ENCODE measurements around the gene ADAMTS8. TPM values are rescaled to one million over a fixed set of nuclear protein-coding genes. Genes with fewer than 3 reads are reported as not detected.

Gene ADAMTS8
- total RNA-seq, 2 experiments from 2014 or later, result not detected

DNA sequence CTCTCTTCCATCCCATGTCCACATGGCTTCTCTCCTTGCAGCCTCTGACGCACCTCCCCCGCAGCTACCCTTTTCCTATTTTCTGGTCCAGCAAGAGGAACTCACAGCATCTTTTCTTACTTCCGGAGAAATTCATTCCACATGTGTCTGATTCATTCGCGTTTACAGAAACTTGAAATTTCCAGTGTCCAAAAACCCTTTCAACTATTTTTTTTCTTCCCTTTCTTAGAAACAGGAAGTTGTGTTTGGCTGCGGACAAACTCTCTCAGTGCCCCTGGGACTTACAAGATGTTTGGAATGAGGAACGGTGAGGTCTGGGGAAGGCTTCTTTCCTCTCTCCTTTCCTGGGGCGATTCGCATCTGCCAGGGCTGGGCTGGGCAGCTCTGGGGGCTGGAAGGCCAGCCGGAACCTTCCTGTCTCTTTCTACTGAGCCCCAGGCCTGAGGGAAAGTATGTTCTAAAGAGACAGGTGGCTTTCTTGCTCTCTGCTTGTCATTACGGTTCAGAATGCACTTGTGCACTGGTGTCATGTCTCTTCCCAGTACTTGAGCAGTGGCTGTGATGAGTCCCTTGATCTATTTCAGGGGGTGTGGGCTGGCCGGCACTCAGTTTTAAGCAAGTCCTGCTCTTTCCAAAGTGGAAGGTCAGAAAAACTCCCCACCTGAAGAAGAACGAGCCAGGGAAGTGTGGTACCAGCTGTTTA, 27.5 kb downstream of the ADAMTS8 start:
- no peaks in the 10 kb centered on the region for H3K9me3 Mint-ChIP-seq
- ATAC-seq (no peak), DNase-seq (no peak)
- TF ChIP-seq, protein P1, sequence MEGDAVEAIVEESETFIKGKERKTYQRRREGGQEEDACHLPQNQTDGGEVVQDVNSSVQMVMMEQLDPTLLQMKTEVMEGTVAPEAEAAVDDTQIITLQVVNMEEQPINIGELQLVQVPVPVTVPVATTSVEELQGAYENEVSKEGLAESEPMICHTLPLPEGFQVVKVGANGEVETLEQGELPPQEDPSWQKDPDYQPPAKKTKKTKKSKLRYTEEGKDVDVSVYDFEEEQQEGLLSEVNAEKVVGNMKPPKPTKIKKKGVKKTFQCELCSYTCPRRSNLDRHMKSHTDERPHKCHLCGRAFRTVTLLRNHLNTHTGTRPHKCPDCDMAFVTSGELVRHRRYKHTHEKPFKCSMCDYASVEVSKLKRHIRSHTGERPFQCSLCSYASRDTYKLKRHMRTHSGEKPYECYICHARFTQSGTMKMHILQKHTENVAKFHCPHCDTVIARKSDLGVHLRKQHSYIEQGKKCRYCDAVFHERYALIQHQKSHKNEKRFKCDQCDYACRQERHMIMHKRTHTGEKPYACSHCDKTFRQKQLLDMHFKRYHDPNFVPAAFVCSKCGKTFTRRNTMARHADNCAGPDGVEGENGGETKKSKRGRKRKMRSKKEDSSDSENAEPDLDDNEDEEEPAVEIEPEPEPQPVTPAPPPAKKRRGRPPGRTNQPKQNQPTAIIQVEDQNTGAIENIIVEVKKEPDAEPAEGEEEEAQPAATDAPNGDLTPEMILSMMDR (IDR thresholded peaks at IDR 0.05), result no peak
- POLR2A ChIA-PET, result no interaction called here
- no peaks in the 10 kb centered on the region for H3K36me3 Mint-ChIP-seq (ENCODE audit: low read depth)
- no peak overlapping the region for H3K27ac Mint-ChIP-seq
- peaks cover 5% of the 10 kb centered on the region for H3K4me1 Mint-ChIP-seq (ENCODE audit: low read depth)
- H3K4me3 Mint-ChIP-seq, result no peak overlapping the region
- intact Hi-C loops (cut with micrococcal nuclease), result no loop called here
- peaks cover 21% of the 10 kb centered on the region for H3K27me3 Mint-ChIP-seq
- CTCF ChIA-PET, result interaction anchor here (1.2 kb wide), 1 partner anchor 461 kb away, joined by 3 read pairs; no protein-coding TSS in a partner anchor

- no peak overlapping the region for H3K4me3 Mint-ChIP-seq
- intact Hi-C loops (cut with micrococcal nuclease), result no loop called here
- H3K27me3 Mint-ChIP-seq, result peaks cover 21% of the 10 kb centered on the region
- no peak overlapping the region for H3K27ac Mint-ChIP-seq
- TF ChIP-seq, protein P1 (IDR thresholded peaks at IDR 0.05), result no peak
- CTCF ChIA-PET, result no interaction called here
- ATAC-seq, result no peak
- no peaks in the 10 kb centered on the region for H3K36me3 Mint-ChIP-seq (ENCODE audit: low read depth)
- no peak for DNase-seq
- H3K4me1 Mint-ChIP-seq (ENCODE audit: low read depth), result peaks cover 5% of the 10 kb centered on the region
- POLR2A ChIA-PET, result no interaction called here
- no peaks in the 10 kb centered on the region for H3K9me3 Mint-ChIP-seq
These were observed 29.2 kb downstream of the ADAMTS8 start for GRCh38 chr11:130399196-130399595.

DNA sequence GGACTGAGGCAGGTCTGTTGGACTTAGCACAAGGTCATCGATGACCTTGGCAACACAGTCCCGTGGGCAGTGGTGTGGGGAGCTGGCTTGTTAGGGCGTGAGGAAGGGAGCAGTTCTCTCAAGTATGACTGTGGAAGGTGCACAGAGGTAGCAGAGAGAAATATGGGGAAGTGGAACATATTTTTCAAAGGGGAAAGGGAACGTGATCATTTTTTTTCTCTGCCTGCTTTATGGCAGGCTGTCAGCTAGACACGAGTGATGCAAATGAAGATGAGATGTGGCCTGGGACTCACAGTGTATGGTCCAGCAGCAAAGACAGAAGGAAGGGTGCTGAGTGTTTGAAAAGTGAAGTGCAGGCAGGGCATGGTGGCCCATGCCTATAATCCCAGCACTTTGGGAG, 30.6 kb downstream of the ADAMTS8 start:
- CTCF ChIA-PET, result no interaction called here
- no peak for DNase-seq
- POLR2A ChIA-PET, result no interaction called here
- TF ChIP-seq, protein P1 (IDR thresholded peaks at IDR 0.05), result no peak
- no peak overlapping the region for H3K27ac Mint-ChIP-seq
- H3K9me3 Mint-ChIP-seq, result no peaks in the 10 kb centered on the region
- no peak for ATAC-seq
- no peak overlapping the region for H3K4me3 Mint-ChIP-seq
- H3K27me3 Mint-ChIP-seq, result peaks cover 21% of the 10 kb centered on the region
- H3K36me3 Mint-ChIP-seq (ENCODE audit: low read depth), result no peaks in the 10 kb centered on the region
- intact Hi-C loops (cut with micrococcal nuclease), result no loop called here
- peaks cover 5% of the 10 kb centered on the region for H3K4me1 Mint-ChIP-seq (ENCODE audit: low read depth)

GRCh38 chr11:130396965-130397364, 31.4 kb downstream of the ADAMTS8 start:
- no peak overlapping the region for H3K27ac Mint-ChIP-seq
- peaks cover 5% of the 10 kb centered on the region for H3K4me1 Mint-ChIP-seq (ENCODE audit: low read depth)
- H3K27me3 Mint-ChIP-seq, result peaks cover 18% of the 10 kb centered on the region
- ChIA-PET POLR2A (no interaction called here), CTCF (no interaction called here)
- H3K4me3 Mint-ChIP-seq, result no peak overlapping the region
- intact Hi-C loops (cut with micrococcal nuclease), result no loop called here
- TF ChIP-seq, protein P1 (IDR thresholded peaks at IDR 0.05), result no peak
- DNase-seq (no peak), ATAC-seq (no peak)
- H3K36me3 Mint-ChIP-seq (ENCODE audit: low read depth), result no peaks in the 10 kb centered on the region
- H3K9me3 Mint-ChIP-seq, result no peaks in the 10 kb centered on the region

DNA sequence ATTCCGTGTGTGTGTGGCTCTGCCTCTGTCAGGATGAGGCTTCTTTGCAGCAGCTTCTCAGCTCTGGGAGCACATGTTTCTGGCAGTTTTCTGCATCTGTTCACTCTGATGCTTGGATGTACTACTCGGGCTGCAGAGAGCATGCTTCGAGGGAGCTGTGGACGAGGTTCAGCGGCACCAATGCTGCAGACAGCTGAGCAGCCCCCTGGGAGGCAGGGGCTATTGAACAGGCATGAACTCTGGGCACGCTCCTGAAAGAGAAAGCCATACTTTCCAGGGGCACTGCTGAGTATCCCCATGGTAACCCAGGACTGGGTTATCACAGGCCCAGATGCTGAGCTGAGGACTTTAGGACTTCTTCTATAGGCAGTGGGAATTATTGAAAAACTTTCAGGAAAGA, 33.8 kb downstream of the ADAMTS8 start:
- CTCF ChIA-PET, result interaction anchor here (1.0 to 1.6 kb wide), 2 partner anchors 182 to 467 kb away, joined by 4 read pairs; no protein-coding TSS in a partner anchor
- H3K4me3 Mint-ChIP-seq, result no peak overlapping the region
- H3K27me3 Mint-ChIP-seq, result peaks cover 4% of the 10 kb centered on the region
- POLR2A ChIA-PET, result no interaction called here
- intact Hi-C loops (cut with micrococcal nuclease), result no loop called here
- H3K9me3 Mint-ChIP-seq, result no peaks in the 10 kb centered on the region
- TF ChIP-seq, protein P1 (IDR thresholded peaks at IDR 0.05), result no peak
- no peak overlapping the region for H3K27ac Mint-ChIP-seq
- H3K4me1 Mint-ChIP-seq (ENCODE audit: low read depth), result peaks cover 3% of the 10 kb centered on the region
- DNase-seq (no peak), ATAC-seq (no peak)
- no peaks in the 10 kb centered on the region for H3K36me3 Mint-ChIP-seq (ENCODE audit: low read depth)

All from activated CD8-positive, alpha-beta T cell treated with anti-CD3 and anti-CD28 coated beads for 36 hours (primary cell).